Hepatic stellate cell (primary cell): ENCODE results near the gene FSTL4.

Experiments used
- DNase-seq: peaks from one replicate; pipeline ENCODE4 v3.0.0; 2011; ENCODE audit warnings: low spot score

The FSTL4 gene

GRCh38 chr5:133384903-133385302 lies 227.4 kb downstream of the FSTL4 start:
- DNase-seq = no peak

DNA sequence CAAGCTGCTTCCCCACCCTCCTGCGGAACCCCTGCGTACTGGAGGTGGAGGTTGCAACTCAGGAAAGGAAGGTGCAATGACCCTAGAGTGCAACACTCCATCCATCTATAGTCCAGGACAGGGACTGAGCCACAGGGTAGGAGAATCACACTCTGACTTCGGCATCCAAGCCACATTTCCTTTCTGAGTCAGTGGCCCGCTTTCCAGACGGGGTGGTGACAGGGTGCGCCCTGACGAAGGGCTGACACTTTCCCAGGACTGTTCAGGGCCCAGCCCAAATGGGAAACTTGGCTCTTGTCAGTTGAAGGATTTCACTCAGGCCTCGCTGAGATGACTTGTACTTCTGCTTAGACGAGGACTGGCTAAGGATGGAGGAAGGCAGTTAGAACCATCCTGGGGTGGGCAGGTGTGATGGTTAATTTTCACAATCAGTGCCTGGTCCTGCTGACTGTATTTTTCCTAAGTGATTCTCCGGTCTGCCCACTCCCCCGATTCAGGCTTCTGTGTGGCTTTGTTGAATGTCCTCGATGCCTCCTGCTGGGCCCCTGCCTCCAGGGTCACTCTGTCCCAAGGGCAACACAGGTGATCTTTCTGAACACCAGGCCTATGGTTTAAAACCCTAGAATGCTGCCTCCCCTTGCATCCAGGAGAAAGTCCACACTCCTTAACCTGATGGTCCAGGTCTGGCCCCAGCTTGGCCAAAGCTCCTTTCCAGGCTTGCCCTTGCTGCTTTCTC lies 228.1 kb downstream of the FSTL4 start:
- DNase-seq = no peak

GRCh38 chr5:133383580-133383939 lies 228.8 kb downstream of the FSTL4 start:
- DNase-seq = no peak

DNA sequence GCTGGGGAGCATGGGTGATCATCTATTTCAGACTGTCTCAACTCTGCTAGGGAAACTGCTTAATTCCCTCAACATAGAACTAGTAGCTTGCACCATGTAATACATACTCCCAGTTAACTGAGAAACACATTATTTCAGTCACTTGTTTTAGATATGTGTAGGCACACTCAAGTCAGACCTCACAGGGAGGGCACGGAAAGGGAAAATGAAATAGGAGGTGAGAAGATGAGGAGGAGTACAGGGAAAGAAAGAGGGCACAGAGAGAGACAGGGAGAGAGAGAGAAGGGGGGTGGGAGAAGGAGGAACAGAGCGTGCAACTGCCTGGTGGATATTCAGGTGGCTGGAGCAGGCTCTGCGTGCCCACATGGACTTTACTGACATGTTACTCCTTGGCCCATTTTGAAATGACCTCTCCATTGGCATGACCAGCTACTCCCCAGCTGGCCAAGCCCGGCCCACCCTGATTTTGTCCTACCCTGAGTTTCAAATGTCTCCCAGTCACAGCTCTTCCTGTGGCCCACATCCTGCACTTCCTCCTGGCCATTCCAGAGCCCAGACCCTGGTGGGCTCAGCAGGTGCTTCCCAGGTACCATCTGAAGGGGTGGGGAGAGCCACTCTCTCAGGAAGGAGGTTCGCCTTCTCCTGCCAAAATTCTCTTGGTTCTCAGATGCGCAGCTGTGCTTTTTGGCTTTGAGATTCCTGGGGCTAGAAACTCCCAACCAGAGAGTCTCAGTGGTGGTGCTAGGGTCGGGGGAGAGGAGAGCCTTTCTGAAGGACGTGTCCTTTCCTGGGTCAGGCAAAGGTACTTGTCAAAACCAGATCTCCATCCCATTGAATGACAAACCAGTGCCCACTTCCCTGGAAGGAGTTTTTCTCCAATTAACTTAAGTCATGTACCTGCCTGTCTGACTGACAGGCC lies 229.4 kb downstream of the FSTL4 start:
- DNase-seq = no peak

- DNase-seq = no peak
These were observed 230.6 kb downstream of the FSTL4 start for GRCh38 chr5:133381571-133382365.

DNA sequence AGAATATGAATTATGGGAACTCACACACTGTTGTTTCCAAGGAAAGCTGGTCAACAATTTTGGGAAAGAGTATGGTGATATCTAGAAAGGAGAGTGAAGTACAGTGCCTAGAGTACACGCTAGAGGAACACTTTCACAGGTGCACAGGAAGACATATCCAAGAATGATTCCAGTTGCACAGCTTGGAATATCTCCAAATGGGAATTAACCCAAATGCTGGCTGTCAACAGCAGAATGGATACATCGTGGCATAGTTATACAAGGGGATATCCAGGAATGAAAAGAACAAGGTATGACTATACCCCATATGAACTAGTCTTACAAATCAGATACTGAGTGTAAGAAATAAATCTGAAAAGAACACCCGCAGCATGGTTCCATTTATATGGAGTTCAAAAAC lies 231.3 kb downstream of the FSTL4 start:
- DNase-seq = no peak

GRCh38 chr5:133377736-133378135 lies 234.6 kb downstream of the FSTL4 start:
- no peak for DNase-seq

DNA sequence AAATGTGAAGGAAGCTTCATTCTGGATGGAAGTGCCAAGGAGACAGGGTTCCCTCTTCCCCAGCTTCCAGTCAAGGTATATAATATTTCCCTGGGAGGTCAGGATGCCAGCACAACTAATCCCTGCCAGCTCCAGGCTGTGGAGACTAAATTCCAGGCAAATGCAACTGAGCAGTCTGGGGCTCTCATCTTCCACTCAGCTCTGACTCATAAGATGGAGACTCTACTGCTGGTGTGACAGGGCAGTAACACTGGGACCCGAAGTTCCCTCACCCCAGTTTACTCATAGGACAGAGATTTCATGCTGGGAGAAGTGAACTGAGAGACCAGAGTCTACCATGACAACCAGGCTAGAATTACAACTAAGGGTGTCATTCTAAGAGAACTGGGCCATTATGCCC lies 235.4 kb downstream of the FSTL4 start:
- no peak for DNase-seq

DNA sequence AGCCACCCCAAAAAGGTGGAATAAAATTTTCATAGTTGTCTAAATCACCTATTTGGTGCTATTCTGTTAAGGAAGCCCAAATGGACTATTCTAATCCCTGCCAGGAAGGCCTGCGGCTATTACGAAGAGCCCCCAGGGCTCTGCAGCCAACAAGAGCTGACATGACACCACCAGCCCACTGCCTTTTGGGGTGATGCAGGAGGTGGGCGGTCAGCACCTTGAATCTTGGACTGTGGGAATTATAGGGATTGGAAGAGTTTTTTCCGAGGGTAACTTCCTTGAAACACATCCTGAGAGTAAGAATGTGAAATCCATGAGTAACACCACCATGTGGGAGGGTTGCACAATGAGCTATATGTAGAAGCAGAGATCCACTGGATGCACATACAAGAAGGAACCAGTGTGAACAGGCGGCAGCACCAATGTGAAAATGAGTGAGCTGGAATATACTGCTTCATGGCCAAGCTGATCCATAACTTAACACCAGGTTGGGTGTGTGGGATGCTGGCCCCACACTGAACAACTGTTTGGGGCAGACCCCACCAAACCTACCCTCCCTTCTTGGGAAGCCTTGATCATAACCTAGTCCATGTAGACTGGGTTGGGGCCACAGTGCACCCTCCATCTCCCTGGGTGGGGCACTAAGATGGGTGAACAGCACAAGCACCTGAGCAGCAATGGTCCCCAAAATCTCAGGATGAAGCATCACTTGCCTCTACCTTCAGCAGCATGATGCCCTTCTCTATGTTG lies 239.0 kb downstream of the FSTL4 start:
- no peak for DNase-seq

DNA sequence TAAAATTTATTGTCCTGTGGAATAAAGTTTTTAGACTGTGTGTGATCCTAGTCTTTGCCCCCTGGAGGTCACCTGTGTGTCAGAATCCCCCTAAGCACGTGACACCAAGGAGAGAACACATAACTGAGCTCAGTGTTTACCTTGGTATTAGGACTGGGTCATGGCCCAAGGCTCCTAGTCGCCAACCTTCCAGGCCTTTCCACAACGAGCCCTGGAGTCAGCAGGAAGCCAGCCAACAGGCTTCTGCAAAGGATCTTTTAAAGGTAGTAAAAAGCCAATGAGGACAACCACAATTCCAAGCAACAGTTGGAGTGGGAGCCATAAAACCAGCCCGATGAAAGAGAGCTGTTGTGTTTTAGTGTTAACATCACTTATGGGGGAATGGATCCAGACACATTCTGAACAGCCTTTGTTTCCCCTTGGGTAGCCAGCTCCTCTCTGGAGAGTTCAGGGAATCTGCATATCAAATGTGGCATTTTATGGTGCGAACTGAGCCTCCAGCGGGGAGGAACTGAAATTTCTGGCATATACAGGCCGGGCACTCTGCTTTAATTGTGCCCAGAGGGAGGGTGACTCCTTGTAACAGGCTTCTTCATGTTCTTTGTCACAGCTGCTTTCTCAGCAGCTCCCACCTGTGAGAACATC lies 239.9 kb downstream of the FSTL4 start:
- DNase-seq = no peak

DNA sequence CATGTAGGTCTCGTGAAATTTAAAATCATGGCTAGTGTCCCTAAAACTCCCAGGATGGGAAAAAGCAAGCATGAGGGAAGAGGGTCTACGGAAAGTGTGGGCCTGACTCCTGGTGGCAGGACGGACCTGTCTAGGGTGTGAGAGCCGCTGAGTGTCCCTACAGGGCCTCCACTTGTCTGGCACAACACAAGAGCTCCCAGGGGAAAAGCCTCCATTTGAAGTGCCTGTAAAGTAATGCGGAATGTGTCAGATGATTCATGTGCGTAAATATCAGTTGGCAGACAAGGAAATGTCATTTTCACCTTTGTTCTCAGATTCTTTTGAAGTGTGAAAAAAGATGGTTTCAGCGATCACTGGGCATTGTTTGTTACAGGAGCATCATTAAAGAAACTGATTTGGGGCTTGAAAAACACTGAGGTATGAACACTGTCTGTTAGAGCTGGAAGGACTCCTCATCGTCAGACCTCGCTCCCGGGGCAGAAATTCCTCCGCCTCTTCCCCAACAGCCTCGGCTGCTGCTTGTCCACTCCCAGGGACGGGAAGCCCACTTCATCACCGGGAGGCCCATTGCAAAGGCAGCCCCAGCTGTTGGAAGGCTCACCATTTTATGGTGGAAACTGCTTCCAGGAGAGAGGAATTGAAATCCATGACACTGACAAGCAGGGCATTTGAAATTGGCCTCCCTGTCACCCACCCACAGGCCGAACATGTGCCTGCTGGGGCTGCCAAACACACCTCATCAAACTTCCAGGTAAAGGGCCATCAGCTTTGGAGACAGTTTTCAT lies 240.8 kb downstream of the FSTL4 start:
- DNase-seq = no peak

- DNase-seq = no peak
These were observed 241.4 kb downstream of the FSTL4 start for GRCh38 chr5:133370904-133371303.

DNA sequence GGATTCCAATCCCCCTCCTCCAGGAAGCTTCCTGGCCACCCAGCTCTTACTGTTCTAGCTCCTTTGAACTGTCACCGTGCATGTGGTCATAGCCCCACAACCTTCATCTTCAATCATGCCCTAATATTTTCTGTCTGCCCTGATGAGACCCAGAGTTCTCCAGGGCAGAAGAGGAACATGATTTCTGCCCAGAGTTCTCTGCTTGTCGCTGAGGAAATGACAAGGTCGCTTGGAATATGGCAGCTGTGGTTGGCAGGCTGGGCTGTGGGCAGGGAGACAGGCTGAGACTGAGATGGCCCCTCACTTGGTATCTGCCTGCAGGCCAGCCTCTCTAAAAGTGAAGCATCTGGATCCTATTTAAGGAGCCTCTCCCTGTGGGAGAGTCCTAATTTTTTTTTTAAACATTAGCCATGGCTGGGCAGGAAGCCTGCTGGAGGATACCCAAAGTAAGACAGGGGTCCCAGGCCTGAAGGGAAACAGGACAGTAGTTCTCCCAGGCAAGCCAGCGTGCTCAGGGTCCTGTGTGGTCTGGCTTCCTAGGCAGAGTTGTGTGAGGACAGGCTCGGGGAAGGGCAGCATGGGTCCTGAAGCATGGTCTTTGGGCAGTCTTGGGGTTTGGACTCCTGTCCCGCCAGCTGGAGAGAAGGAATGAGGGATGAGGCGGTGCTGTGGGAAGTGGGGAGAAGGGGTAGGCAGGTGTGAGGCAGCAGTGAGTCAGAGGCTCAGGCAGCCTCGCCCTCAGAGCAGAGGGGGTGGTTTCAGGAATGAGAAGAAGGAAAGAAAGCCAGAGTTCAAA lies 242.1 kb downstream of the FSTL4 start:
- DNase-seq = no peak

DNA sequence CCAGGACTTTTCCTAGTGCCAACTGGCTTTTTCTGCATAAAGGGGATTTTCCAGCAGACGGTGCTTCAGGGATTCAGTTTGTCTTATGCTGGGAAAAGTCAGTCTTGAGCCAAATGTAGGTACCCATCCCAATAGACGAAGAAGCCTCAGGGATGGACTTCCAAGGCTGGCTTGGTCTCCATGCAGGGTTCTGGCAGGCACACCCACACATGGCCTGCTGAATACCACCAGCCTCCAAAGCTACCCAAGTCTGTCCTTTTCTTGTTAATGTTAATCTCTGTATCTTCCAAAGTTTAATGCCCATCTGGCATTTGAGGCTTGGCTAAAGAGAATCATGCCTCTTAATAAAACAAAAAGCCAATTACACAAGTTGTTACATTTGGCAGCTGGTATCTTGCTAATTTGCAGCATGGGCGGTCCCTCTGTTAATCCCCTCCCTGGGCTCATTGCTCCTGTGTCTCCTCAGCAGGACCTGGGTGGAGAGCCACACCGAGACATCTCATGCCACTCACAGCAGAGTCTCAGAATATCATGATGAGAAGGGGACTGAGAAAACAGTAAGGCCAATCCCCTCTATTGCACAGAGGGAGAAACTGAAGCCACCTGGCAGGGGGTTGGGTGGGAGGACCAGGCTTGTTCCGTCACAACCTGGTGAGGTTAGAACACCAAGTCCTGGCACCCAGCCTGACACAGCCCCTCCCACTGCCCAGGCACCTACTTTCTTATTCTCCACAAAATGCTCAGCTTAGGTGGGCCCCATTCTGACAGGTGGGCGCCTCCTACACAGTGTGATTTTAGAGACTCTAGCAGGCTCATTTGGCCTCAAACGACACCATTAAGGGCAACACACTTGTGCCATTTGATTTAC lies 243.2 kb downstream of the FSTL4 start:
- no peak for DNase-seq

DNA sequence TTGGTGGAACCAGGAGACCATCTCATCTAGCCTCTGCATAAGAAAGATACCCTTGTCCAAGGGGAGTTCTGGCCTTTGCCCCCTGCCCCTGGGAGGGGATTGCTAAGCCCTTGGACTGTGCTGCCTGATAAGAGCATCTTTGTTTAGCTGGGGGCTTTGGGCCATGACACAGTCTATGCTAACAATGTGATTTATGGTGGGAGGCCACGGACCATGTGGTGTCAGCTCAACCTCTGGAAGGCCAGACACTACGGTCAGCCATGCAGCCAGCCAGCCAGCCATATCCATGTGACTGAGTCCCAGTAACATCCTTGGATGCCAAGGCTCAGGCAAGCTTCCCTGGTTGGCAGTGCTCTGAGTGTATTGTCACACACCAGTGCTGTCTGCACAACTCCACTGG lies 244.4 kb downstream of the FSTL4 start:
- no peak for DNase-seq

DNA sequence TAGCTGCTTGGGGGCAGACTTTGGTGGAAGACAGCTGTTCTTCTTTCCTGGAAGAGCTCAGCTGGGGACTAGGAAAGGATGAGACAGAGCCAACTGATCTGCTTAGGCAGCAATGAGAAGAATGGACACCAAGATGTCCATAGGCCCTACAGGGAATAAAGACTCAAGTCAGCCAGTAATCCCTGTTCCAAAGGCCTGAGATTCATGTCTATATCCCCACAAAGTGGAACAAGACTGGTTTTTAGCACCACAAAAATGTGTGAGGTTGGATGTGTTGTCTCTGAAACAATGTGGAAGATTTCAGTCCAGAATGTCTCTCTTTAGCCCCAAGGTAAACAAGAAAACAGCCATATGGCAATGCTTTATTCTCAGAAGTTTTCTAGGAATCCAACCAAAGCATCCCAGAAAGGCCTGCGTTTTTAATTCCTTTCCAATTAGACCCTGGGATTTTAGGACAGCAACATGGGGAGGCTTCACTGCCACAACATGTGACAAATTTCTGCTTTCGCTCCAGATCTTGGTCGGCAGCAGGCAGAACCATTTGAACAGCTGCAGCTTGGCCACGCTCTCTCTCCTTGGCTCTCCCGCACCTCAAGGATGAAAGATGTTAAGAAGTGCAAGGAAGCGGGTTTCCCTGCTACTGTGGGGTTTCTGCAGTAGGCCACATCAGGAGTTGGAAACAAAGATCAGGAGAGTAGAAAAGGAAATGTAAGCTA lies 245.1 kb downstream of the FSTL4 start:
- DNase-seq = no peak

DNA sequence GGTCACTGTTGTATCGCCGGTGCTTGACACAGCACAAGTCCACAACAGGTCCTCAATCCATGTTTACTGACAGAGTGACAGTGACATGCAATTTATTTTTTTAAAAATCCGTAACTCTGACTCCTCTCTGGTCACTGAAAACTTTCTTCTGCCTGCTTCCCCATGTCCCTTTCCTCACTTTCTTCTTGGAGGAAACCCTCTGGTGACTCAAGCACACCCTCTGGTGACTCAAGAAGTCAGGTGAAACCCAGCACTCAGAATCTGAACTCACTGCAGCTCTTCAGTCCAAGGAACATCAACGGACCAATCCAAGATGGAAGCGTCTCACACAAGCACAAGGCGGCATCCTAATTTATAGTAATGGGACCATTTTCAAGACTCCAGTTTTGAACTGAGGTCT lies 245.9 kb downstream of the FSTL4 start:
- no peak for DNase-seq

DNA sequence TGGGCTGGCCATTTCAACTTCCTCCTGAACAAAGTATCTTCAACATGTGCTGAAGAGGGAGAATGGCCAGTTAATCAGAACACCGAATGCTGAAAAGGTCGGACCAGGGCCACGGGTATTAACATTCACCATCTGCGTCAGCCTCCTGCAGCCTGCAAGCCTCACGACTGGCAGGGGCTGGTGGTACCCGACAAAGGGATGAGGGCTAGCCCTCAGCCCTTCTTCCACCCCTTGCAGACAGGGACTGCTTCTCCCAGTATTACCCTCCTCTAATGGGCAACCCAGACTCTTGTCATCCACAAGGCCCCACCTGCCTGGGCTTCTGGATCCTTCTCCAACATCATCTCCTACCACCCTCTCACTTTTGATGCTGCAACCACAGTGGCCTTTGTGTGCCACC lies 246.6 kb downstream of the FSTL4 start:
- no peak for DNase-seq
